ENCODE results near the gene ATP1B1. TPM values are rescaled to one million over a fixed set of nuclear protein-coding genes. Genes with fewer than 3 reads are reported as not detected.

Gene ATP1B1
- polyA plus RNA-seq, 1 donor (not counting 4 experiments of a cell fraction or from before 2014, with no cell fraction given) = 30.0 TPM

DNA sequence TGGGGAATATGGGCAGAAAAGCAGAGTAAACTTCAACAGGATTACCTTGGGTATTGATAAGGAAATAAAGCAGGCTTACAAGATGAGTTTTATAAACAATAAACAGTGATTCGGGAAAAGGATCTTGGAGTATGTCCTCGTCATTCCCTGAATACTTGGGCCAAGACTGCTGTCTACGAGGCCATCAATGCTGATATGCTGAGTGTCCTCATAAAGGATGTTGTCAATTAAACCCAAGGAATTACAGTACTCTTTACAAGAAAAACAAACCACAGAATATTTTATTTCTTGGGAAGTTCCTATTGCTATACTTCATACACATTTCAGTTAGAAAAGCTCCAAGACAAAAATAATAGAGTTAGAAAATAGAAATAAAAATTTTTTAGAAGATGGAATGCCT, 34.9 kb downstream of the ATP1B1 start:
- Histone ChIP-seq H3K27ac (ENCODE audit: control insufficient read depth, insufficient read depth, low read length) (no peak overlapping the region), H4K20me1 (ENCODE audit: control insufficient read depth, extremely low read depth, insufficient read depth, low read length) (no peaks in the 10 kb centered on the region), H3K36me3 (ENCODE audit: control insufficient read depth in 2 of 2, extremely low read depth in 1 of 2, insufficient read depth in 2 of 2, low read length in 2 of 2) (peaks cover 0 to 2% of the 10 kb centered on the region in 2 experiments), H2AFZ (ENCODE audit: control insufficient read depth, low read length) (no peak overlapping the region), H3K9me1 (ENCODE audit: control insufficient read depth, extremely low read depth, insufficient read depth, low read length) (no peaks in the 10 kb centered on the region), H3K9ac (ENCODE audit: control insufficient read depth, extremely low read depth, insufficient read depth, low read length) (no peak overlapping the region), H3K27me3 (ENCODE audit: control insufficient read depth, extremely low read depth, insufficient read depth, low read length) (no peaks in the 10 kb centered on the region), H3K4me2 (ENCODE audit: control insufficient read depth, extremely low read depth, insufficient read depth, low read depth, low read length) (no peak overlapping the region), H3K9me3 (ENCODE audit: control insufficient read depth, low read depth, low read length) (no peaks in the 10 kb centered on the region), H3K4me3 (ENCODE audit: control insufficient read depth in 2 of 3, extremely low read depth in 1 of 3, insufficient read depth in 2 of 3, low read depth in 1 of 3, low read length in 3 of 3) (no peak overlapping the region), H3K4me1 (ENCODE audit: control insufficient read depth, extremely low read depth, insufficient read depth, low read length) (no peaks in the 10 kb centered on the region), H3K79me2 (ENCODE audit: control insufficient read depth, insufficient read depth, low read length) (no peaks in the 10 kb centered on the region)
- FAIRE-seq (no peak), DNase-seq (ENCODE audit: low read depth, low spot score) (no peak)
- TF ChIP-seq EZH2 (IDR thresholded peaks at IDR 0.05; ENCODE audit: low read length) = no peak
- TF ChIP-seq, protein P1, sequence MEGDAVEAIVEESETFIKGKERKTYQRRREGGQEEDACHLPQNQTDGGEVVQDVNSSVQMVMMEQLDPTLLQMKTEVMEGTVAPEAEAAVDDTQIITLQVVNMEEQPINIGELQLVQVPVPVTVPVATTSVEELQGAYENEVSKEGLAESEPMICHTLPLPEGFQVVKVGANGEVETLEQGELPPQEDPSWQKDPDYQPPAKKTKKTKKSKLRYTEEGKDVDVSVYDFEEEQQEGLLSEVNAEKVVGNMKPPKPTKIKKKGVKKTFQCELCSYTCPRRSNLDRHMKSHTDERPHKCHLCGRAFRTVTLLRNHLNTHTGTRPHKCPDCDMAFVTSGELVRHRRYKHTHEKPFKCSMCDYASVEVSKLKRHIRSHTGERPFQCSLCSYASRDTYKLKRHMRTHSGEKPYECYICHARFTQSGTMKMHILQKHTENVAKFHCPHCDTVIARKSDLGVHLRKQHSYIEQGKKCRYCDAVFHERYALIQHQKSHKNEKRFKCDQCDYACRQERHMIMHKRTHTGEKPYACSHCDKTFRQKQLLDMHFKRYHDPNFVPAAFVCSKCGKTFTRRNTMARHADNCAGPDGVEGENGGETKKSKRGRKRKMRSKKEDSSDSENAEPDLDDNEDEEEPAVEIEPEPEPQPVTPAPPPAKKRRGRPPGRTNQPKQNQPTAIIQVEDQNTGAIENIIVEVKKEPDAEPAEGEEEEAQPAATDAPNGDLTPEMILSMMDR (optimal IDR thresholded peaks at IDR 0.05 in 1 of 3, IDR thresholded peaks at IDR 0.05 in 1 of 3, conservative IDR thresholded peaks at IDR 0.05 in 1 of 3; ENCODE audit: extremely low read depth in 1 of 3, insufficient read depth in 2 of 3, low read length in 3 of 3) = no peak
- dilution Hi-C loops (cut with MboI; ENCODE audit: extremely low pct_ligation_motif_present, low sequenced_read_pairs) = no loop called here

DNA sequence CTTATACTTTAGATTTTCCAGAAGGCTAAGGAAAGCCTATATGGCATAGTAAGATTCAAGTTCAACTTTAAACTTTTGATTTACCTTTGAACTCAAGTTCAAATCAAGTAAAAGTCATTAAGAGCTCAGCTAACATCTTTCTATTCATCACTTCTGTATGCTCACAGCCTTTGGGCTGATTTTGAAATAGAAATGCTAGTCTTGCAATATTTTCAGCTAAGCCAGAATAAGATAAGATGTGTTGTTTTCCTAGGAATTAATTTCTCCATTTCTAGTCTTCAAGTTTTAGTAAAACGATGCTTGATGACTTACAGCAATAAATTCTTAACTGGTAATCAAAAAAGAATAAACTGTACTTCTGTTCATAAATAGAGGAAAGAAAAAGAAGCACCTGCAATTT, 35.6 kb downstream of the ATP1B1 start:
- Histone ChIP-seq H3K79me2 (ENCODE audit: control insufficient read depth, insufficient read depth, low read length) (no peaks in the 10 kb centered on the region), H3K9me3 (ENCODE audit: control insufficient read depth, low read depth, low read length) (no peaks in the 10 kb centered on the region), H3K27me3 (ENCODE audit: control insufficient read depth, extremely low read depth, insufficient read depth, low read length) (no peaks in the 10 kb centered on the region), H3K27ac (ENCODE audit: control insufficient read depth, insufficient read depth, low read length) (no peak overlapping the region), H3K36me3 (ENCODE audit: control insufficient read depth in 2 of 2, extremely low read depth in 1 of 2, insufficient read depth in 2 of 2, low read length in 2 of 2) (peaks cover 0 to 2% of the 10 kb centered on the region in 2 experiments), H3K4me1 (ENCODE audit: control insufficient read depth, extremely low read depth, insufficient read depth, low read length) (no peaks in the 10 kb centered on the region), H3K4me2 (ENCODE audit: control insufficient read depth, extremely low read depth, insufficient read depth, low read depth, low read length) (no peak overlapping the region), H3K9me1 (ENCODE audit: control insufficient read depth, extremely low read depth, insufficient read depth, low read length) (no peaks in the 10 kb centered on the region), H3K9ac (ENCODE audit: control insufficient read depth, extremely low read depth, insufficient read depth, low read length) (no peak overlapping the region), H2AFZ (ENCODE audit: control insufficient read depth, low read length) (no peak overlapping the region), H4K20me1 (ENCODE audit: control insufficient read depth, extremely low read depth, insufficient read depth, low read length) (no peaks in the 10 kb centered on the region), H3K4me3 (ENCODE audit: control insufficient read depth in 2 of 3, extremely low read depth in 1 of 3, insufficient read depth in 2 of 3, low read depth in 1 of 3, low read length in 3 of 3) (no peak overlapping the region)
- dilution Hi-C loops (cut with MboI; ENCODE audit: extremely low pct_ligation_motif_present, low sequenced_read_pairs) = no loop called here
- FAIRE-seq (no peak), DNase-seq (ENCODE audit: low read depth, low spot score) (no peak)
- no peak for TF ChIP-seq EZH2 (IDR thresholded peaks at IDR 0.05; ENCODE audit: low read length)
- TF ChIP-seq, protein P1 (optimal IDR thresholded peaks at IDR 0.05 in 1 of 3, IDR thresholded peaks at IDR 0.05 in 1 of 3, conservative IDR thresholded peaks at IDR 0.05 in 1 of 3; ENCODE audit: extremely low read depth in 1 of 3, insufficient read depth in 2 of 3, low read length in 3 of 3) = no peak
